ENCODE results near the gene HDAC7.

The HDAC7 gene

DNA sequence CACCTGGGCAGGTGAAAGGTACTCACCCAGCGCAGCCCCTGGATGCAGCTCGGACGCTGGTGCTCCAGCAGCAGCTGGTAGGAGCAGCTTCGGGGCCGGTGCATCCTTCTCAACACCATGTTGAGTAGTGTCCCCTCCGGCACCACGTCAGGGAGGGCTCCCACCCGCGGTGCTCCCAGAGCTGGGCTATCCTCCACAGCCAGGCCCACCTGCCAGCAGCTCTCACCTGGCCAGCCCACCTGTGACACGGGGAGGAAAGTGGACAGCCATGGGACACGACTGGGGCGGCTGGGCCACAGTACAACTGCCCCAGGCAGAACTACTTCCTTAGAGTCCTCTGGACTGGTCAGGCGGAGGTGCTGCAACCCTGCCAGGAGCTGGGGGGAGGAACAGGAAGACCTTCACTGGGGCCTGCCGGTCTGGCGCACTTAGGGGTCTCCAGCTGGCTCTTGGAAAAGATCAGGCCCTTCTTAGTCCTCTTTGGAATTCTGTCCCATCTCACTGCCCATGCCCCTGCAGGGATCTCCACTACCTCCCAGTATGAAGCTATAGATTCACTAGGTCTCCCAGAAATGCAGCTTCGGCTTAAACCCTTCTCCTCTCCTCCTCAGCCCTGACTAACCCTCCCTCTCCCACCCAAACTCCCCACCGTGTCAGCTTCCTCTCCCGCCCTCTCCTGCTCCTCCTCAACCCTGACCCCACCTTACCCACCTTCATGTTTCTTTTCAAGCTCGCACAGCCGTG, 61.7 kb downstream of the HDAC7 start:
- no peak for DNase-seq

GRCh38 chr12:47757364-47757839, 62.3 kb downstream of the HDAC7 start:
- no peak for DNase-seq

DNA sequence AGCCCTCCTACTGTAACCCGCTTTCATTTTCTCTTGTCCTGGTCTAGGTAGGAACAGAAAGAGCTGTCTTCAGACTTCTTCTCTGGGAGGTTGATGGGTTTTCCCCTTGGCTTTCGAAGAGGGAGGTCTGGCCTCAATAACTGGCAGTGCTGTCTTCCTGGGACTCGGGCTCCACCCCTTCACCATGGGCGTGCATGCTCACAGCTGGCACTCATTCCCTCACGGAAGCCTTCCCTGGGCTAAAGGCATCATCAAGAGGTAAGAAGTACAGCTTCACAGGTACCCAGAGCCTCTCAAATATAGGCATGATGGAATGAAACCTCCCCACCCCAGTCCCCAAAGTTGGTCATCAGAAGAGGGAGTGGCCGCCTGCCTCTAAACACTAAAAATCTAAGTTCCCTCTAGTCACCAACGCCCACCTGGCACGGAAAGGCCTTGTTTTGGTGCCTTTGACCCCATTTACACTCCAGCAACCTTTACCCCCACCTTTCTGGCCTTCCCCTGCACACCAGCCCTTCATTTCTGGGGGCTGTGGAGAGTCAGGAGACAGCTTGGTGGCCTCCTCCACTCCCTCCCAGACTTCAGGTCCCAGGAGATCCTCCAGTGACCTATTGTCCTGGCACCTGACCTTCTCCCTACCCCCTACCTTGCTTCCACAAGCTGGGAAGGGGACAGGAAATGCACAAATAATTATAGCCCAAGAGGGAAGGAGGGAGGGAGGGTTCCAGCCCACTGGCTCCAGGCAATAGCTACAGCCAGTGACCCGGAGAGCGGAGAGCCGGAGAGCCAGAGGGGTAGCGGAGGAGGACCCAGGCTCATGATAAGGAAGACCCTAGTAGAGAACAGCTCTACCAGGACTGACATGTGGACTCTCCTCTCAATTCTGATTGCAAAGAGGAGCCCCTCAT, 63.8 kb downstream of the HDAC7 start:
- no peak for DNase-seq

DNA sequence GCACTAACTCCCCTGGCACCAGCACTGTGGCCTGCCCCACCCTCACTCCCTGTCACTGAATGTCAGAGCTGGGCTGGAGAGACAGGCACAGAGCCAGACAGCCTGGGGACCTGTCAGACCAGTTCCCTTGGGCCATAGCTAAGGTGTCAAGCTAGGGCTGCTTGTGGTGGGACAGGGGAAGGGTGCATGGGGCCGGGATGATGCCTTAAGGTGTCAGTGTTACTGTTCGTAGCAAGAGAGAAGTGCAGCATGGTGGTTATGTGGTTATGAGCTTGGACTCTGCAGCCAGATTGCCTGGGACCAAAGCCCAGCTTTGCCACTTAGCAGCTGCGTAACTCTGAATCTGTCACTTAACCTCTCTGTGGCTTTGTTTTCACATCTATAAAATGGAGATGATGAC, 64.8 kb downstream of the HDAC7 start:
- DNase-seq, result no peak

DNA sequence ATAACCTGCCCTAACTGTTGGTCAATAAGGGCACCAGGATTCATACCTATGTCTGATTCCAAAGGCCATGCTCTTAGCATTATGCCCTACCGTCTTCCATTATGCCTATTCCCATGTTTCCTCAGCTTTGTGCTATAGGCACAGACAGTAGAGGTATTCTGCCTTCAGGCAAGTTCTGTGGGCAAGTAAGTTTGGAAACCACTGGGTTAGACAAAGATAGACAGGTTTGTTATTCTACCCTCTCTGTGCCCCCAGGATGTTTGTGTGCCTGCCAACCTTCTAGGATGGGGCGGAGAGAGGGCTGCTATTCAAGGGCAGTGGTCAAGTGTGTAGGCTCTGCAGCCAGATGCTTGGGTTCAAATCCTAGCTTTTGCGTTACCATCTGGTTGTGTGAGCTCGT, 65.6 kb downstream of the HDAC7 start:
- no peak for DNase-seq

DNA sequence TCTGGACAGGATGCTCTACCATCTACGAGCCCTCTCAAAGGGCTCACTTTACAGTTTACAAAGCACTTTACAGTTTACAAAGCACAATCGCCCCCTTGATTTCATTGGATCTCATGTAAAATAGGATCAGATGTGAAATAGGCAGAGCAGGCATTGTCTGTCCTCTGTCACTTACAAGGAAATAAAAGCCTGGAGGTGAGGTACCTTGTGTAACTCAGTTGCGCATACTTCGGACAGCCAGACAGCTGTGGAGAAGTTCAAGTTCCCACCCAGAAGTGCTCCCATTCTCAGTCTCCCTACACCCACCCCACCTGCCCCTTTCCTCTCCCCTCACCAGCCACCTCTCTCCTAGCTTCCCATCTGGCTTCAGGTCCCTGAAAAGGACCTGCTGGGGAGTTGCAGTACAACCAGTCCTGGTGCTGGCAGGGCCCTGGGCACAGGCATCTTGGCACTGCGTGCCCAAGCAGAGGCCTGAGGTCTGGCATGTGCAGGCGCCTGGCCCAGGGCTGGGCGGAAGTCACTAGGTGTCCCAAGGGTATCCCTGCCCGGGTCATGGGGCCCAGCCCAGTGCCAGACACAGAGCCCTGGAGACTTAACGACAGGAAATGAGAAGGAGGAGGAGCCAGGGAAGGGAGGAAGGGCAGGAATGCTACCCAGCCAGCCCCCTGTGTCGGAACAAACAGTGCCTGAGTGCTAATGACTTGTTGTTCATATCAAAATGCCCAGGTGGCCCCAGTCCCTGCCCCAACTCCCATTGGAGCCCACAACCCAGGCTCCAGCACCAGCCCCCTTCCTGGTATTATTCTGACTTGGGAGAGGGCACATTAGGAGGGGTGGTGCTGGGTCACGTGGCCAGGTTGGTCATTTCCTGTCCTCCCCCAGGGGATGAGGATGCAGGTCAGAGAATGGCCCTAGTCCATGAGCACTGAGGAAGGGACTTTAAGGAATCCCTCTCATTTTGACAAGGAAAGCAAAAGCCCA, 66.4 kb downstream of the HDAC7 start:
- DNase-seq, result no peak

DNA sequence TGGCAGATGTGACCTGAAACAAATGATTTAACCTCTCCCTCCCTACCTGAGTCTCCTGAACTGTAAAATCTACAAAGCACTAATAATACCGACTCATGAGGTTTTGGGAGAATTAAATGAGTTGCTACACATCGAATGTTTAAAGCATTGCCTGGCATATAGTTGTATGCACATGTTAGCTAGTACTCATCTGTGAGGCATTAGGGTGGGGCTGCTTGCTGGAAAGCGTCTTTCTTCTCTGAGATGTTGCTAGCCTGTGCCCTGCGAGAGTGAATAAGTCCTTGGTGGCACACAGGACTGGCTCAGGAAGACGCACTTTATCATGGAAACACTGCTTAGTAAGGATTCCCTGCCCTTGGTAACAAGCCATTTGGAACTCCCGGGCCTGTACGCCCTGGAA, 67.2 kb downstream of the HDAC7 start:
- peak; percentile 57 for DNase-seq

DNA sequence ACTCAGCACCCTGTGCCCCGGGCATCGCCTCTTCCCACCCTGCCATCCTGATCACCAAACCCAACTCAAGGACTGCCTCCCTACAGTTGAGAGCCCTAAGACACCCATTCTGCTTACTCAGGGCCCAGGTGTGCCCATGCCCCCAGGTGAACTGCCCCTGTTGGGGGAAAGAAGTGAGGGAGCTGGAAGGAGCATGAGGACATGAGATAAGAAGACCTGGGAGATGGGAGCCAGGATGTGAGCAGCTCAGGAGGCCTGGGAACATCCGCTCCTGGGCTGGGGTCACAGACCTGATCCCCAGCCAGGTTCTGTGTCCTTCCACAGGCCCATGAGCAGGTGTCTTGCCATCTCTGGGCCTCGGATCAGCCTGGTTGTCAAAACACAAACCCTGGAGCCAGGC, 67.6 kb downstream of the HDAC7 start:
- no peak for DNase-seq

DNA sequence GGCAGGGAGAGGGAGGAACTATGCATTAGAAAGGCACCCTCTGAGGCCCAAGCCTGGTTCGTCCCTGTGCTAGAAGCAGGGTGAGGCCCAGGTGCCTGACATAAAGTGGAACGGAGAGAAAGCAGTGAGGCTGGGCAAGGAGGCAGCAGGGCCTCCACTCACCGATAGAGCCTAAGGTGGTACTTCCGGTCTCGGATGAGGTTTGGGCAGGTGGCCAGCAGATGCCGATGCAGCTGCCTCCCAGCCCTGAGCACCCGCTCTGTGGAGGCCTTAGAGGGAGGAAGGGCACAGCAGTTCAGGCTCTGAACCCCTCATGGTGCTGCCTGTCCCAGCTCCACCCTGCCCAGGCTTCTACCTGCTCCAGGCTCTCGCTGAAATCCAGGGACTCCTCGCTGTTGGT, 68.1 kb downstream of the HDAC7 start:
- no peak for DNase-seq

GRCh38 chr12:47750916-47751470, 68.7 kb downstream of the HDAC7 start:
- DNase-seq, result no peak

GRCh38 chr12:47750229-47750798, 69.4 kb downstream of the HDAC7 start:
- no peak for DNase-seq

DNA sequence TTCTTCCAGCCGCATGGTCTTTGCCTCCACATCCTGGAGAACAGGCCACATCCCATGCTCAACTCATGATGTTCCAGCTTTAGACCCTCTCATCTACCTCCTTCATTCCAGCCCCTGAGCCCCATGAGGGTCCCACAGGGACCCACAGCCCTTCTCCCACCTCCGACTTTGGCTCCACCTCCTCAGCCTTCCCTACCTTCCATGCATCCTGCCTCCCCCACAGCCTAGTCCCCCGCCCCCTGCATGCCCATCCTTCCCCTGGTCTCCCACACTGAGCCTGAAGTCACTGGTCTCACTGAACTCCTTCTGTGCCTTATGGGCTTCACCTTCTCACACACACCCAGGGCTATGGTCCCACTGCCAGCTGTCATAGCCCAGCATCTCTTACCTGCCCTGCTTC, 70.8 kb downstream of the HDAC7 start:
- no peak for DNase-seq

DNA sequence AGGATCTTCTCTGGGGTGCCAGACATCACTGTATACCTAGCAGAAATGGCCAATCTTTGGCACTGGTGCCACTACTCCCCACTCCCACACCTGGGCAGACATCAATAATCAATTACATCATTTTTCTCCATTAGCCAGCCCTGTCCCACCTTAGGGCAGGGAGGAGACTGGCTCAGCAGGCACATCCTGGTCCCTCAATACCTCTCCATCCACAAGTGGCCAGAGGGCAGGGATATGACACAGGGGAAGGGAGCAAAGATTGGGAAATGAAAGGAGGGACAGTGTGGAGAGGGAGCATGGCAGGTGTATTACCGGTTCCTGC, 71.2 kb downstream of the HDAC7 start:
- DNase-seq, result no peak

DNA sequence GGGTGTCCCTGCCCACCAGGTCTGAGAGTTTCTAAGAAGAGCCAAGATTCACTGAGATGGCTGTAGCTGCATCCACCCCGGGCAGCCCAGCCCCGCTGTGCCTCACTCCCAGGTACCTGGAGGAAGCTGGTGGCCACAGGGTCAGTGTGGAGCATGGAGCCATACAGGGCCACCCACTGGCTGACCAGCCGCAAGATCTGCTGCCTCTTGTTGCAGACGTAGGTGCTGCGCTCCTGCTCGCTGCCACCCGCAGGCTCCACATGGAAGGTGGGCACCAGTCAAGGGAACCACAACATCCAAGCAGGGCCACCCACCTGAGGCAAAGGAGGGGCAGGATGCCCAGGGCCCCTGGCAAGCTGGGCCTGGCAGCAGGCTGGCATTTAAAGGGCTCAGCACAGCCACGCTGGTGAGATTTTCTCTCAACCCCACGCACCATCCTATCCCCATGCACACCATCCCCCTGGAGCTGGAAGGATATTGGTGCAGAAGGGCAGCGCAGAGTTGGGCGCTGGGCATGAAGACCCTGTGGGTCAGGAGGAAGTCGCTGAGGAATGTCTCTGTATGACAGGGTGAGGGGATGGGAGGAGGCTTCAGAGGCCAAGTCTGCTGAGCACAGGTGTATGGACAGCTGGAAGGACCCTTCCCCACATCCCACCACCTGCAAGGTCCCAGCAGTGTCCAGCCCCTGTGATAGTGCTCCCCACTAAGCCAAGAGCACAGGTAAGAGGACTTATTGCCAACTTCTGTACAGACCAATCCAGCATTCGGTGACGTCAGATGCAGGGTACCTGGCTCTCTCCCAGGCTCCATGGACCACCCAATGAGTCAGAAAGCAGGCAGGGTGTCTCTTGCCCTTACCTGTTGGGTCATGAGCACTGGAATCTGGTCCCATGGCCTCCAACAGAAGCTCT, 71.9 kb downstream of the HDAC7 start:
- no peak for DNase-seq

- no peak for DNase-seq
Measured at GRCh38 chr12:47747126-47747525, 72.6 kb downstream of the HDAC7 start.

DNA sequence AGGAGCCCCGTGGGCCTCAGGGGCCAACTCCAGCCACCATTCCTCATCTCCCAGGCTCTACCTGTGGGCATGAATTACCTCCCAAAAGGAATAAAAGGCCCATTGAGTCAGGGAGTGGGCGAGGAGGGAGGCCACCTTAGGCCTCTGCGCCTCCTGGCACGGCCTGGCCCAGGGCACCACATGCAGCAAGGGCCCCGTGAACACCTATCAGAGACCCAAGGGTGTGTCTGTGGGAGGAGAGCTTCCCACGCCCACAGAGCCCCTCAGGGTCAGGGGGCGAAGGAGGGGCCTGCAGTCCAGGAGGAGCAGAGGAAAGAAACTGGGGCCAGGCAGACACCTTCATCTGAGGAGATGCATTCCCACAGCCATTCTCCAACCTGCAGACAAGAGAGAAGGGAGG, 73.2 kb downstream of the HDAC7 start:
- DNase-seq, result no peak

GRCh38 chr12:47746073-47746472, 73.6 kb downstream of the HDAC7 start:
- no peak for DNase-seq

DNA sequence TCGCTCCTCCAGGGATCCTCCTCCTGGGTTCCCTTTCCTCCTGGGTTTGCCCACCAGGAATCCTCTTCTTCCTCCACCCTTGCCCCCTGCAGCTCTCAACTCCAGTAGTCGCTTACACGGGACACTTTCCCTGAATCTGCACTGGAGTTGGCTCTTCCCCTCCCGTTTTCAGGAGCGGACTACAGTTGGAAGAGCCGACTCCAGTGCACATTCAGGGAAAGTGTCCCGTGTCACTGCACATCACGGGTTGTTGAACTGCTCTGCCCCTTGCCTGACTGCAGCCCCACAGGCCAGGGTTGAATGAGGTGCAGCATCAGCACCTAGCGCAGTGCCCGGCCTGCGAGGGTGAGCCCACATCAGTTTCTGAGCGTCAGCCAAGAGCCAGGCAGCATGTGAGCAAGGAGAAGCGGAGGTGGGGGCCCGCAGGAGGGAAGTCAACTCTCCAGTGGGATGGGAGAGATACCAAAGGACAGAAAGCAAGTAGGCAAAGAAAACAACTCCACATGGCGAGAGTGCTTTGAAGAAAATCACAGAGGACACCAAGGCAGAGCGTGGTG, 74.1 kb downstream of the HDAC7 start:
- no peak for DNase-seq

GRCh38 chr12:47744778-47745436, 74.8 kb downstream of the HDAC7 start:
- DNase-seq, result no peak

DNA sequence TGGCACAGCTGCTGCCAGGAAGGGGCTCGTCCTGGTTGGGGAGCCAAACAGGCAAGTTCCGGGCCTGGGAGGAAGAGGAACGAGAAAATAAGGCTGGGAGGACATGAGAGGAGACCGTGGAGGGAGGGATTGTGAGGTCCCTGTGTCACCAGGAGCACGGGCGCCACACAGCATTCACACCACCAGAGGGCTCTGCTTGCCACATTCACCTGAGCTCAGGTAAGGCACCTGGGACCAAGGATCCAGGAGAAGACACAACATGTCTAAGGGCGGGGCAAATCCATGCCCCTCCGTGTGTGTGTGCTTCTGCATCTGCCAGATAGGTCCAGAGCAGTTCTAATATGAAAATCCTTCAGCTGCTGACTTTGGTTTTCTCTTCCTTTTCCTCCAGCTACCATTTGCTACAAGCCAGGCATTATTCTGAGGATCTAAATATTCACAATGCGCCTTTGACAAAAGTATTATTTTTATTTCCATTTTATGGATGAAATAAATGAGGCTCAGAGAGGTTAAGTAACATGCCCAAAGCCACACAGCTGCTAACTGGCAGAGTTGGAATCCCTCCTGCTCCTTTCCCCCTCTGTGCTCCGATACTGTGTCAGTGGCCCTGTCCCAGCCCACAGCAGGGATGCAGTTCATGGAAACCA, 75.6 kb downstream of the HDAC7 start:
- no peak for DNase-seq
